HCT116 (cell line): Measurements from ENCODE around the gene LRRC10. TPM values are rescaled to one million over a fixed set of nuclear protein-coding genes. Genes with fewer than 3 reads are reported as not detected.

ENCODE experiments used
- ATAC-seq: fragments of 200-7000 bp; cut with Tn5 transposase; 2 replicates; pipeline ENCODE4 v1.9.1; 2020; ENCODE audit warnings: mild to moderate bottlenecking, moderate library complexity
- BruUV-seq: library from RNA; stranded (reverse); fragments of 400-500 nt; replicated peaks from 2 replicates; lab custom pipeline; 2021; lab: Mats Ljungman, UMichigan
- CTCF ChIA-PET: fragments of 300-600 bp; sonication (Branson Sonifier 250); formaldehyde crosslinking; loops from one replicate; lab custom pipeline; 2021; ENCODE audit warnings: antibody characterized with exemption; lab: Charles Lee
- POLR2A ChIA-PET: fragments of 300-600, 350-600 bp; sonication (Branson Sonifier 250); formaldehyde crosslinking; loops from one replicate; lab custom pipeline; 2021; ENCODE audit warnings: antibody characterized with exemption; lab: Charles Lee
- RAD21 ChIA-PET, 2 experiments: fragments of 300-600 bp; sonication (Branson Sonifier 250); formaldehyde crosslinking; loops; one replicate each; lab custom pipeline; 2023; ENCODE audit warnings: low total read pairs in 2 of 2; ENCODE audit not compliant: uncharacterized antibody in 2 of 2, unreplicated experiment in 2 of 2, low non-redundant PET in 1 of 2; lab: Charles Lee
- DNase-seq: peaks from one replicate; pipeline ENCODE4 v3.0.0-alpha.2; 2010; ENCODE audit warnings: low read depth, low spot score
- H2AFZ ChIP-seq: fragments of 200-600 bp; shearing (Covaris generic), sonication (generic); 2 replicates; pipeline ENCODE4 v1.6.1; 2017; ENCODE audit warnings: low read depth, mixed run types, mixed read lengths, antibody characterized with exemption, low read length; ENCODE audit not compliant: poor library complexity, severe bottlenecking
- H3K27ac ChIP-seq: 2 replicates; pipeline ENCODE4 v1.5.1; 2012; ENCODE audit warnings: low read depth, low read length
- H3K27me3 ChIP-seq: fragments of 200-600 bp; sonication (generic); 2 replicates; pipeline ENCODE4 v1.6.1; 2016; ENCODE audit warnings: mixed run types, low read length, mixed read lengths; ENCODE audit not compliant: insufficient read depth
- H3K36me3 ChIP-seq, 2 experiments: fragments of 200-500 bp in 1 of 2; fragments of 200-600 bp in 1 of 2; sonication (Bioruptor generic) in 1 of 2; sonication (generic) in 1 of 2; 2 replicates each; pipeline versions ENCODE4 v1.5.1 to v1.6.1; 2014 to 2016; ENCODE audit warnings: low read length in 2 of 2, inconsistent platforms in 1 of 2, mixed read lengths in 1 of 2, mixed run types in 1 of 2; ENCODE audit not compliant: insufficient read depth in 2 of 2, control insufficient read depth in 1 of 2
- H3K4me1 ChIP-seq, 2 experiments: fragments of 200-600 bp in 1 of 2; sonication (generic) in 1 of 2; 2 replicates each; pipeline versions ENCODE4 v1.5.1 to v1.6.1; 2012 to 2017; ENCODE audit warnings: low read length in 2 of 2, inconsistent platforms in 1 of 2, mild to moderate bottlenecking in 1 of 2, mixed read lengths in 1 of 2, mixed run types in 1 of 2, moderate library complexity in 1 of 2; ENCODE audit not compliant: insufficient read depth in 2 of 2, control insufficient read depth in 1 of 2
- H3K4me2 ChIP-seq: fragments of 200-600 bp; sonication (generic); 2 replicates; pipeline ENCODE4 v1.6.1; 2017; ENCODE audit warnings: mixed run types, low read length, mixed read lengths
- H3K4me3 ChIP-seq, 2 experiments: fragments of 200-600 bp in 1 of 2; sonication (generic) in 1 of 2; replicated peaks in 1 of 2; 2 replicates each; pipeline ENCODE4 v1.5.1; 2011 to 2016; ENCODE audit warnings: low read length in 2 of 2, control low read depth in 1 of 2, low read depth in 1 of 2, mild to moderate bottlenecking in 1 of 2, mixed read lengths in 1 of 2, mixed run types in 1 of 2
- H3K79me2 ChIP-seq: fragments of 200-600 bp; sonication (generic); 2 replicates; pipeline ENCODE4 v1.6.1; 2017; ENCODE audit warnings: mild to moderate bottlenecking, mixed run types, low read length, moderate library complexity, mixed read lengths; ENCODE audit not compliant: insufficient read depth
- H3K9ac ChIP-seq: fragments of 200-600 bp; sonication (generic); 2 replicates; pipeline ENCODE4 v1.6.1; 2016; ENCODE audit warnings: low read length, mixed read lengths
- H3K9me2 ChIP-seq: fragments of 200-600 bp; sonication (generic), shearing (Covaris generic); 2 replicates; pipeline ENCODE4 v1.6.1; 2017; ENCODE audit warnings: mixed run types, mild to moderate bottlenecking, moderate library complexity; ENCODE audit not compliant: insufficient read depth
- H3K9me3 ChIP-seq, 2 experiments: fragments of 200-500 bp in 1 of 2; fragments of 200-600 bp in 1 of 2; sonication (Bioruptor generic) in 1 of 2; sonication (generic) in 1 of 2; 2 replicates each; pipeline ENCODE4 v1.6.1; 2014 to 2017; ENCODE audit warnings: low read length in 2 of 2, mixed read lengths in 2 of 2, inconsistent platforms in 1 of 2, low read depth in 1 of 2, mild to moderate bottlenecking in 1 of 2, mixed run types in 1 of 2, moderate library complexity in 1 of 2; ENCODE audit not compliant: control insufficient read depth in 1 of 2, insufficient read depth in 1 of 2
- H4K20me1 ChIP-seq: fragments of 200-600 bp; sonication (generic), shearing (Covaris generic); 2 replicates; pipeline ENCODE4 v1.6.1; 2017; ENCODE audit warnings: mixed run types, mild to moderate bottlenecking, moderate library complexity; ENCODE audit not compliant: insufficient read depth
- EGR1 ChIP-seq: IDR thresholded peaks from 2 replicates; pipeline ENCODE4 v1.6.1; 2012; ENCODE audit warnings: low read depth
- EZH2phosphoT487 ChIP-seq: fragments of 200-600 bp; IDR thresholded peaks from 2 replicates; pipeline ENCODE4 v1.6.1; 2018; ENCODE audit warnings: antibody characterized with exemption, borderline replicate concordance
- FOSL1 ChIP-seq: IDR thresholded peaks from 2 replicates; pipeline ENCODE4 v1.6.1; 2012; ENCODE audit warnings: low read depth
- JUND ChIP-seq: IDR thresholded peaks from 2 replicates; pipeline ENCODE4 v1.6.1; 2012
- RAD21 ChIP-seq: IDR thresholded peaks from 2 replicates; pipeline ENCODE4 v1.6.1; 2012; ENCODE audit warnings: low read depth, mild to moderate bottlenecking
- SIN3A ChIP-seq: IDR thresholded peaks from 2 replicates; pipeline ENCODE4 v1.6.1; 2012; ENCODE audit warnings: low read depth
- SRF ChIP-seq: IDR thresholded peaks from 2 replicates; pipeline ENCODE4 v1.6.1; 2012; ENCODE audit warnings: low read depth
- TCF7L2 ChIP-seq: IDR thresholded peaks from 2 replicates; pipeline ENCODE4 v1.7.0; 2011; ENCODE audit warnings: borderline replicate concordance, inconsistent platforms; ENCODE audit not compliant: insufficient read depth, insufficient read length; ENCODE audit errors: extremely low read depth
- ZFX ChIP-seq: fragments of 450-650 bp; IDR thresholded peaks from 2 replicates; pipeline ENCODE4 v1.6.1; 2017
- ZNF274 ChIP-seq: fragments of 200-500 bp; sonication (Bioruptor generic); IDR thresholded peaks from 2 replicates; pipeline ENCODE4 v1.6.1; 2014; ENCODE audit warnings: mild to moderate bottlenecking, low read depth, low read length, inconsistent platforms
- intact Hi-C: fragments of 100-400 bp; cut with micrococcal nuclease; formaldehyde crosslinking; loops from 2 replicates; pipeline ENCODE4 v1.10.0; 2022
- total RNA-seq: library from RNA; stranded (reverse); gene quantifications from one replicate; pipeline ENCODE4 v1.2.1, GENCODE V29; 2021; ENCODE audit not compliant: unreplicated experiment
- TF ChIP-seq, protein P1 (sequence below): IDR thresholded peaks from 2 replicates; pipeline ENCODE4 v1.6.1; 2012
- TF ChIP-seq, protein P2 (sequence below), 3 experiments: fragments of 200-600 bp in 1 of 3; sonication (generic) in 1 of 3; IDR thresholded peaks in 2 of 3; conservative IDR thresholded peaks in 1 of 3; 2 replicates each; pipeline ENCODE4 v1.5.1; 2012 to 2017; ENCODE audit warnings: low read depth in 2 of 3, low read length in 2 of 3, antibody characterized with exemption in 1 of 3, borderline replicate concordance in 1 of 3, control low read depth in 1 of 3, mild to moderate bottlenecking in 1 of 3, mixed read lengths in 1 of 3, mixed run types in 1 of 3, moderate library complexity in 1 of 3; ENCODE audit not compliant: insufficient read depth in 1 of 3
- TF ChIP-seq, protein P3 (sequence below): IDR thresholded peaks from 2 replicates; pipeline ENCODE4 v1.6.1; 2012

Gene LRRC10
- total RNA-seq, 1 experiment from 2014 or later: not detected

DNA sequence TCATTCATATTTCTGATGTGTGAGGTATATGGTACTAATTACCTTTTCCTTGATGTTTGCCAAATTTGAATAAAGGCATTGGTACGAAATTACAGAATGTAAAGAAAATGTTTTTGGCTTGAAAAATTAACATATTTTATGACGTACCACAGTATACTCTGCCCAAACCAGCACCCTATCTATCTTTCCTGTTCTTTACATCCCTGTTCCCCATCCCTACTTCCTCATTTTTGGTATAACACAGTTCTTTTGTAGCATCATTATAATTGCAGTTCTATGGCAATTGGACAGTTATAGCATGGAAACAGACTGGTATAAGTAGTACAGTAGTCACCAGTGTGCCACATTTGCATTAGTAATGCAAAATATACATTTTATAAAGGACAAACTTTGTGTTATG lies 32.4 kb downstream of the LRRC10 start:
- Histone ChIP-seq H3K27me3 (no peaks in the 10 kb centered on the region), H3K9me2 (no peaks in the 10 kb centered on the region), H2AFZ (no peak overlapping the region), H3K9me3 (no peaks in the 10 kb centered on the region), H3K9ac (no peak overlapping the region), H4K20me1 (no peaks in the 10 kb centered on the region), H3K4me3 (no peak overlapping the region), H3K79me2 (0 out of 2 replicates have a peak, but pooled peaks cover 2% of the 10 kb centered on the region), H3K36me3 (peaks cover 16 to 18% of the 10 kb centered on the region in 2 experiments; a peak in 2 of 4 replicates), H3K27ac (no peak overlapping the region), H3K4me1 (no peaks in the 10 kb centered on the region), H3K4me2 (no peak overlapping the region)
- no TSS peak for BruUV-seq
- no peak for DNase-seq
- TF ChIP-seq, protein P1, sequence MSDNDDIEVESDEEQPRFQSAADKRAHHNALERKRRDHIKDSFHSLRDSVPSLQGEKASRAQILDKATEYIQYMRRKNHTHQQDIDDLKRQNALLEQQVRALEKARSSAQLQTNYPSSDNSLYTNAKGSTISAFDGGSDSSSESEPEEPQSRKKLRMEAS: no peak
- TF ChIP-seq FOSL1 (no peak), TCF7L2 (no peak), SRF (no peak), EZH2phosphoT487 (no peak)
- no peak for ATAC-seq
- intact Hi-C loops: loop anchor here (10.0 kb wide), 1 partner anchor 423 kb away; no protein-coding TSS in a partner anchor
- CTCF ChIA-PET: interaction anchor here (0.6 kb wide), 1 partner anchor 9 kb away, joined by 3 read pairs; no protein-coding TSS in a partner anchor
- RAD21 ChIA-PET: no interaction called here
- POLR2A ChIA-PET: no interaction called here

DNA sequence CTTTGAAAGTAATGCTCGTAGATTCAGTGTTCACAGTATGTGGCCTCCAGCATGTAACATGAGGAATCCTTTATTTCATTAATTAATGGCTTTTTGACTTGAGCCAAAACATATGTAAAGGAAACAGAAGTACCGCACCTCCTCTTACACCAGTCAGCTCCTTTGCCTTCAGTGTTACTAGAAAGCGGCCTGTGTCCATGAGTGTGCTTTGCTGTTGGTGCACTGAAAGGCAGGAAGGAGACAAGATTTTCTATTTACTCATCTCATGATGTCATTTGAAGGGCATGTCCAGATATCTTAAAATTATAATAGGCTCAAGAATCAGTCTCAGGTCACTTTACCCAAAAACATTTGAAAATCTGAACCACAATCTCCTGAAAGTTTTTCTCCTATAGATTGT lies 35.4 kb downstream of the LRRC10 start:
- no peaks in the 10 kb centered on the region for H3K9me3 ChIP-seq
- H3K9me2 ChIP-seq: no peaks in the 10 kb centered on the region
- H3K4me2 ChIP-seq: no peak overlapping the region
- H3K27me3 ChIP-seq: no peaks in the 10 kb centered on the region
- TF ChIP-seq ZNF274 (no peak), ZFX (no peak), EZH2phosphoT487 (no peak), FOSL1 (no peak), SRF (no peak), TCF7L2 (no peak), RAD21 (no peak), JUND (no peak), SIN3A (no peak), EGR1 (no peak)
- TF ChIP-seq, protein P2, sequence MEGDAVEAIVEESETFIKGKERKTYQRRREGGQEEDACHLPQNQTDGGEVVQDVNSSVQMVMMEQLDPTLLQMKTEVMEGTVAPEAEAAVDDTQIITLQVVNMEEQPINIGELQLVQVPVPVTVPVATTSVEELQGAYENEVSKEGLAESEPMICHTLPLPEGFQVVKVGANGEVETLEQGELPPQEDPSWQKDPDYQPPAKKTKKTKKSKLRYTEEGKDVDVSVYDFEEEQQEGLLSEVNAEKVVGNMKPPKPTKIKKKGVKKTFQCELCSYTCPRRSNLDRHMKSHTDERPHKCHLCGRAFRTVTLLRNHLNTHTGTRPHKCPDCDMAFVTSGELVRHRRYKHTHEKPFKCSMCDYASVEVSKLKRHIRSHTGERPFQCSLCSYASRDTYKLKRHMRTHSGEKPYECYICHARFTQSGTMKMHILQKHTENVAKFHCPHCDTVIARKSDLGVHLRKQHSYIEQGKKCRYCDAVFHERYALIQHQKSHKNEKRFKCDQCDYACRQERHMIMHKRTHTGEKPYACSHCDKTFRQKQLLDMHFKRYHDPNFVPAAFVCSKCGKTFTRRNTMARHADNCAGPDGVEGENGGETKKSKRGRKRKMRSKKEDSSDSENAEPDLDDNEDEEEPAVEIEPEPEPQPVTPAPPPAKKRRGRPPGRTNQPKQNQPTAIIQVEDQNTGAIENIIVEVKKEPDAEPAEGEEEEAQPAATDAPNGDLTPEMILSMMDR (IDR thresholded peaks at IDR 0.05 in 2 of 3, conservative IDR thresholded peaks at IDR 0.05 in 1 of 3; ENCODE audit: borderline replicate concordance in 1 of 3, insufficient read depth in 1 of 3, low read depth in 2 of 3, low read length in 2 of 3): no peak
- TF ChIP-seq, protein P1: no peak
- TF ChIP-seq, protein P3, sequence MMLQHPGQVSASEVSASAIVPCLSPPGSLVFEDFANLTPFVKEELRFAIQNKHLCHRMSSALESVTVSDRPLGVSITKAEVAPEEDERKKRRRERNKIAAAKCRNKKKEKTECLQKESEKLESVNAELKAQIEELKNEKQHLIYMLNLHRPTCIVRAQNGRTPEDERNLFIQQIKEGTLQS: no peak
- H3K27ac ChIP-seq: no peak overlapping the region
- H3K9ac ChIP-seq: no peak overlapping the region
- CTCF ChIA-PET: no interaction called here
- BruUV-seq: no TSS peak
- DNase-seq: no peak
- no peak overlapping the region for H3K4me3 ChIP-seq
- H3K79me2 ChIP-seq: 0 out of 2 replicates have a peak, but pooled peaks cover 2% of the 10 kb centered on the region
- ATAC-seq: no peak
- intact Hi-C loops: loop anchor here (10.0 kb wide), 1 partner anchor 421 kb away; no protein-coding TSS in a partner anchor
- POLR2A ChIA-PET: no interaction called here
- no peak overlapping the region for H2AFZ ChIP-seq
- H3K4me1 ChIP-seq: peaks cover 2 to 4% of the 10 kb centered on the region in 2 experiments; a peak in 3 of 4 replicates
- H3K36me3 ChIP-seq: peaks cover 18 to 27% of the 10 kb centered on the region in 2 experiments; a peak in 2 of 4 replicates
- RAD21 ChIA-PET: no interaction called here
- H4K20me1 ChIP-seq: no peaks in the 10 kb centered on the region
